Daoy (cell line): Measurements from ENCODE around the gene EML1. TPM values are rescaled to one million over a fixed set of nuclear protein-coding genes. Genes with fewer than 3 reads are reported as not detected.

Source experiments
- DNase-seq: peaks from one replicate; pipeline ENCODE4 v3.0.0-alpha.2; 2015; ENCODE audit warnings: low read depth
- total RNA-seq: library from RNA; depleted of rRNA; stranded (reverse); fragments of >200 nt; shearing (Covaris generic); gene quantifications from 2 replicates; pipeline ENCODE4 v1.2.3, GENCODE V29; 2014

Gene EML1
- total RNA-seq, 1 experiment from 2014 or later = 95.5 TPM

GRCh38 chr14:99824776-99825175, 31.6 kb downstream of the EML1 start:
- DNase-seq = no peak

- DNase-seq = no peak
Measured at GRCh38 chr14:99829450-99829849, 36.2 kb downstream of the EML1 start.

GRCh38 chr14:99831303-99831702, 38.1 kb downstream of the EML1 start:
- DNase-seq = no peak

GRCh38 chr14:99831903-99832685, 38.9 kb downstream of the EML1 start:
- DNase-seq = no peak

GRCh38 chr14:99837822-99838221, 44.6 kb downstream of the EML1 start:
- no peak for DNase-seq

GRCh38 chr14:99838639-99839134, 45.5 kb downstream of the EML1 start:
- DNase-seq = no peak

GRCh38 chr14:99839696-99840095, 46.5 kb downstream of the EML1 start:
- DNase-seq = no peak

GRCh38 chr14:99840265-99840664, 47.1 kb downstream of the EML1 start:
- no peak for DNase-seq

GRCh38 chr14:99840774-99841305, 47.6 kb downstream of the EML1 start:
- no peak for DNase-seq

- DNase-seq = no peak
Measured at GRCh38 chr14:99841436-99842071, 48.3 kb downstream of the EML1 start.

GRCh38 chr14:99842141-99842540, 48.9 kb downstream of the EML1 start:
- no peak for DNase-seq

GRCh38 chr14:99846808-99847207, 53.6 kb downstream of the EML1 start:
- no peak for DNase-seq

GRCh38 chr14:99850709-99851108, 57.5 kb downstream of the EML1 start:
- no peak for DNase-seq

GRCh38 chr14:99852578-99852977, 59.4 kb downstream of the EML1 start:
- DNase-seq = no peak

- no peak for DNase-seq
Measured at GRCh38 chr14:99853206-99853605, 60.0 kb downstream of the EML1 start.

- no peak for DNase-seq
Measured at GRCh38 chr14:99854831-99855230, 61.6 kb downstream of the EML1 start.

- no peak for DNase-seq
Measured at GRCh38 chr14:99855271-99855670, 62.1 kb downstream of the EML1 start.

GRCh38 chr14:99857551-99857950, 64.3 kb downstream of the EML1 start:
- no peak for DNase-seq

GRCh38 chr14:99860219-99860618, 67.0 kb downstream of the EML1 start:
- no peak for DNase-seq

GRCh38 chr14:99862136-99862535, 68.9 kb downstream of the EML1 start:
- DNase-seq = peak; percentile 75

GRCh38 chr14:99863059-99863458, 69.8 kb downstream of the EML1 start:
- DNase-seq = no peak

GRCh38 chr14:99865408-99865807, 72.2 kb downstream of the EML1 start:
- no peak for DNase-seq

- no peak for DNase-seq
Measured at GRCh38 chr14:99870617-99871016, 77.4 kb downstream of the EML1 start.
